Activated CD8-positive, alpha-beta T cell treated with anti-CD3 and anti-CD28 coated beads, Interleukin-2, amount 10 ng/mL, durations not matched to agents 7 days and 5 days (primary cell): ENCODE results near the gene GREB1L. TPM values are rescaled to one million over a fixed set of nuclear protein-coding genes. Genes with fewer than 3 reads are reported as not detected.
A peak's percentile ranks its signal among the peaks of the same experiment; 100 is the strongest.

Experiments
- ATAC-seq: fragments of 150-1000 bp; cut with Tn5 transposase; one replicate; pipeline ENCODE4 v1.10.0; 2021; ENCODE audit warnings: moderate library complexity
- CTCF ChIA-PET: fragments of 350-600 bp; sonication (Branson Sonifier 250); formaldehyde crosslinking; loops from one replicate; lab custom pipeline; 2021; ENCODE audit warnings: antibody characterized with exemption; lab: Charles Lee
- POLR2A ChIA-PET: fragments of 350-600 bp; sonication (Branson Sonifier 250); formaldehyde crosslinking; loops from one replicate; lab custom pipeline; 2021; ENCODE audit warnings: antibody characterized with exemption; lab: Charles Lee
- DNase-seq: peaks from one replicate; pipeline ENCODE4 v3.0.0-alpha.2; 2020
- H3K27ac Mint-ChIP-seq: one replicate; pipeline ENCODE4 v1.8.0; 2021; ENCODE audit warnings: mild to moderate bottlenecking, mixed read lengths
- H3K27me3 Mint-ChIP-seq: one replicate; pipeline ENCODE4 v1.8.0; 2021; ENCODE audit warnings: low read depth, mixed read lengths
- H3K36me3 Mint-ChIP-seq: one replicate; pipeline ENCODE4 v1.8.0; 2021; ENCODE audit warnings: low read depth, mixed read lengths
- H3K4me1 Mint-ChIP-seq: one replicate; pipeline ENCODE4 v1.8.0; 2021; ENCODE audit warnings: low read depth, mixed read lengths
- H3K4me3 Mint-ChIP-seq: one replicate; pipeline ENCODE4 v1.8.0; 2021; ENCODE audit warnings: mild to moderate bottlenecking, mixed read lengths
- H3K9me3 Mint-ChIP-seq: one replicate; pipeline ENCODE4 v1.8.0; 2022; ENCODE audit warnings: mixed read lengths; ENCODE audit not compliant: insufficient read depth
- total RNA-seq, 2 experiments: library from RNA; stranded (reverse); gene quantifications; one replicate each; pipeline ENCODE4 v1.2.3, GENCODE V29; 2021

The GREB1L gene
- total RNA-seq, 2 experiments from 2014 or later = not detected

DNA sequence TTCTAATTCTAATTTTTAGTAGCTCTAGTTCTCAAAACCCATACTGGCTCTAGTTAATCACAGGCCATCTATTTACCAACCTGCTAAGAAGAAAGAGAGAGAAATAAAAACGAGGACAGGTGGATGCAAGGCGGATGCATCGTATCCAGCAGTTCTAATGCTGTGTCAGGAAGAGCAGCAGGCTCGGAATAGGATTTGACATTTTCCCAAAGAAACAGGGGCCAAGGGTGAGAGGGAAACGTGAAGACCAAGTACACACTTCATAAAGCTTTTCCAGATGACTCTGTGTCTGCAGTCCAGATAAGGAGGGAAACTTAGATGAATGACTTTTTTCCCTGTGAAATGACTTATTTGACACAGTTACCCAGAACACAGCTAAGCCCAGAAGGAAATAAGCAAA is 241.0 kb downstream of the GREB1L start:
- DNase-seq (no peak), ATAC-seq (no peak)
- ChIA-PET CTCF (no interaction called here), POLR2A (no interaction called here)
- Mint-ChIP-seq H3K27me3 (peaks cover 3% of the 10 kb centered on the region), H3K27ac (no peak overlapping the region), H3K4me1 (no peaks in the 10 kb centered on the region), H3K9me3 (no peaks in the 10 kb centered on the region), H3K4me3 (no peak overlapping the region), H3K36me3 (no peaks in the 10 kb centered on the region)

DNA sequence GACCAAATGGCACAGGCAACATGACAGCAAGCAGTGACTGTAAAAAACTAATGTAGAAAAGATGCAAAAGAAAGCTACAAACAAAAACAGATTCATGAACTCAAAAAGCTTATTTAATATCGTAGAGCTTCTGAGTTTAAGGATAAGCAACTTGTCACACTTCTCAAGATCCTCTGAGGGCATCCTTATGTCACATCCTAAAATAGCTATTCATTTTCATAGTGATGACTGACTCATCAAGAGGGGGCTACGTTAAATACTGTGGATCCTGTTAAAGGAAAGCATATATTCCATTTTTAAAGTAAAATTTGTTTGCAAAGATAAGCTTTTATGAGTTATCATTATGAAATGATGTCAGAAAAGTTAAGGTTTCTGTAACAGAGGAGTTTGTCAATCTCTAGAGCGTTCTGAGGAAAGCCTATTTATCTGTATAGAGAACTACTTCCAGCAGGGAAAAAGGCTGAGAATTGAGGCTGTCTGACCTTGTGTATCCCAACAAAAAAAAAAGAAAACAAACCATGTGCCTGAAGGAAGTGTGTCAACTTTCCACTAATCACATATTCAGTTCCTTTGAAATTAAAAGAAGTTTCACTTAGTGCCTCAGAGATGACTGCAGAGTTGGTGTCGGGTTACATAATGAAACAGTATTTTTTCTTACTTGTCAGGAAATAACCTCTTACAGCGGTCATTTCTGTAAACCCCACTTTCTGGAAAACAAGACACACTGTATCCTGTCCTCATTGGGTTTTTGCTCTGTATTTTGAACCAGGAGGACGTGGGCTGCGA is 243.0 kb downstream of the GREB1L start:
- Mint-ChIP-seq H3K27me3 (peaks cover 3% of the 10 kb centered on the region), H3K4me1 (no peaks in the 10 kb centered on the region), H3K36me3 (no peaks in the 10 kb centered on the region), H3K4me3 (no peak overlapping the region), H3K9me3 (no peaks in the 10 kb centered on the region), H3K27ac (no peak overlapping the region)
- POLR2A ChIA-PET = no interaction called here
- no peak for DNase-seq
- no peak for ATAC-seq
- CTCF ChIA-PET = no interaction called here

DNA sequence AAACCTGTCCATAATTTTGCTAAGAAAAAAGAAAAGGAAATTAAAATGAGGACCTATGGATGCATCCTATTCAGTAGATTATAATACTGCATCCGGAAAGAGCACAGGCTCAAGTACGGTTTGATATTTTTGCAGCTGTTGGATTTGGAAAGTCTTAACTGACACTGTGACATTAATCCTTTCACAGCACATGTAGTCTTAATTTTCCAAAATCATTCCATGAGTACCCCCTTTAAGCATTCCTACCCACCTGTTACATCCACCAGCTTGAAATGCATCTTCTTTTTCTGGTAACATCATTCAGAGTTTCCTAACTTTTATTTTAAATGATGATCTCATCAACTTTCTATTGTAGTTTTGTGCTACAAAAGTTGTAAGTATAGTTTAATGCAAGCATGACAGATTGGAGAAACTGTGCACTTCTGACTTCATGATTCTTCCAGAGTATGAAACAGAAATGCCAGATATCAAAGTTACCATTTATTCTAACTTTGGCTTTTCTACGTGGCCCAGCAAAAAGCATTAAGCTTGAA is 244.9 kb downstream of the GREB1L start:
- DNase-seq (no peak), ATAC-seq (no peak)
- no peak overlapping the region for H3K27ac Mint-ChIP-seq
- ChIA-PET CTCF (interaction anchor here (1.7 kb wide), 1 partner anchor 114 kb away, joined by 5 read pairs; the partner anchor contains the start of gene ESCO1), POLR2A (no interaction called here)
- H3K4me3 Mint-ChIP-seq = no peak overlapping the region
- no peaks in the 10 kb centered on the region for H3K27me3 Mint-ChIP-seq
- H3K9me3 Mint-ChIP-seq = no peaks in the 10 kb centered on the region
- H3K4me1 Mint-ChIP-seq = no peaks in the 10 kb centered on the region
- H3K36me3 Mint-ChIP-seq = no peaks in the 10 kb centered on the region

DNA sequence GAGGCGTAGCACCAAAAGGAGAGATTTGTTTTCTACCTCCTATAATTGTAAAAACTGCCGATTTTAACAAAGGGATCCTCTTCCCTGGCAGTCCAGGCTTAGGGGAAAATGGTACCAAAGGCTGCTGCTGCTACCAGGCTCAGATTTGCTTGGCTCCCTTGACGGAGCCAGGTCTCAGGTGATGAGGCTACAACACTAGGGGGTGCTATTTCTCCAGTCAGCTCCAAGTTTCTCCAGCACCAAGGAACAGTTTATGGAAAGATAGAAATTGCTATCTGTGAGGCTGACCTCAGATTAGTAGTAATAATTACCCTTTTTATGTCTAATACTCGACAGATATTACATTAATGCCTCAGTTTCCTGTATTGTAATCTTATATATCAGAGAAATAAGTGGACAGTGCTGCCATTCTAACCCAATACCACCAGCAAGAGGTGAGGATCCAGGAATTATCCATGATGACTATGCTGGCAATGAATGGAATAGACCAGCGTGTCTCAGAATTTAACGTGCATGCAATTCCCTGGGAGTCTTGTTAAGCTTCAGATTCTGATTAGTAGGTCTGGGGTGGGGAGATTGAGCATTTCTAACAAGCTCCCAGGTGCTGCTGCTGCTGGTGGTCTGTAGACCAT is 247.2 kb downstream of the GREB1L start:
- no peak overlapping the region for H3K4me3 Mint-ChIP-seq
- no peaks in the 10 kb centered on the region for H3K9me3 Mint-ChIP-seq
- DNase-seq (peak; percentile 54), ATAC-seq (peak; percentile 68)
- H3K4me1 Mint-ChIP-seq = no peaks in the 10 kb centered on the region
- ChIA-PET CTCF (interaction anchor here (0.9 to 1.7 kb wide), 8 partner anchors 13 to 466 kb away, joined by 3 to 6 read pairs (median 4); partner anchors contain the start of gene ESCO1), POLR2A (no interaction called here)
- H3K27me3 Mint-ChIP-seq = no peaks in the 10 kb centered on the region
- H3K27ac Mint-ChIP-seq = no peak overlapping the region
- no peaks in the 10 kb centered on the region for H3K36me3 Mint-ChIP-seq

DNA sequence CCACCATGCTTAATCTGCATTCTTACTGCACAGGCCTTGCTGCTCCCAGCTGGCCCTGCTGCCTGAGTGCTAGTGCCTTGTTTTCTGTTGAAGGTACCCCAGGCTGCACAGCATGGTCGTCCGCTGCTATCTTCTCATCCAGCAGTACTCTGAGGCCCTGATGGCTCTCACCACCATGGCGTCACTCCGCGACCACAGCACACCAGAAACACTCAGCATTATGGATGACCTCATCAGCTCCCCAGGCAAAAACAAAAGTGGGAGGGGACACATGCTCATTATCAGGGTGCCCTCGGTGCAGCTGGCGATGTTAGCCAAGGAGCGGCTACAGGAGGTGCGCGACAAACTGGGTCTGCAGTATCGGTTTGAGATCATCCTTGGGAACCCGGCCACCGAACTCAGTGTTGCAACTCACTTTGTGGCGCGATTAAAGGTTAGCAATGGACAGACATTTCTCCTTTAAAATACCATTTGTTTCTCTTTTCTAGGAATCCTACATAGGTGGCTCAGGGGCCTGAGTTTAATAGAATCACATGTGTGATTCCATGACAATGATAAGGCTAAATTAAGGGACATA is 248.0 kb downstream of the GREB1L start:
- no peaks in the 10 kb centered on the region for H3K27me3 Mint-ChIP-seq
- no peak for DNase-seq
- H3K27ac Mint-ChIP-seq = no peak overlapping the region
- ChIA-PET CTCF (interaction anchor here (0.9 to 1.7 kb wide), 7 partner anchors 13 to 465 kb away, joined by 3 to 6 read pairs (median 4); partner anchors contain the start of gene ESCO1), POLR2A (no interaction called here)
- H3K4me3 Mint-ChIP-seq = no peak overlapping the region
- no peaks in the 10 kb centered on the region for H3K9me3 Mint-ChIP-seq
- no peak for ATAC-seq
- H3K4me1 Mint-ChIP-seq = no peaks in the 10 kb centered on the region
- H3K36me3 Mint-ChIP-seq = no peaks in the 10 kb centered on the region

DNA sequence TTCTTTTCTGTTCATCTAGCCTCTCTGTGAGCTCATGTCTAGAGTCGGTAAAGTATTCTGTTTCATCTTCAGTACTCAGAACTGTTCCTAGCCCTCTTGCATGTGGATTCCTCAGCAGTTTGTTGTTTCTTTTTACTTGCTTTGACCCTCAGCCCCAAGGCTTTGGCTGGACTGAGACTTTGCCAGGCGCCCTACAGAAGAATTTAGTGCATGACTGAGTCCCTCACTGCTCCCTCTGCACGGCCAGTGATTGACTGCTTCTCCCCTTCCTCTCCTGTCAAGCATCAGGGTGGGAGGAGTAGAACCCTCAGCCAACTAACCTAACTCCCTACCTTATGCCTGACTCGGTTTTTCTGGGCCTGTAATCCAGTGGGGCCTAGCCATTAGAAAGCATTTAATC is 248.7 kb downstream of the GREB1L start:
- DNase-seq (no peak), ATAC-seq (no peak)
- no peak overlapping the region for H3K27ac Mint-ChIP-seq
- CTCF ChIA-PET = interaction anchor here (1.3 kb wide), 1 partner anchor 360 kb away, joined by 3 read pairs; no protein-coding TSS in a partner anchor
- H3K4me1 Mint-ChIP-seq = no peaks in the 10 kb centered on the region
- no peaks in the 10 kb centered on the region for H3K36me3 Mint-ChIP-seq
- no peaks in the 10 kb centered on the region for H3K9me3 Mint-ChIP-seq
- no peak overlapping the region for H3K4me3 Mint-ChIP-seq
- no peaks in the 10 kb centered on the region for H3K27me3 Mint-ChIP-seq
- POLR2A ChIA-PET = no interaction called here

DNA sequence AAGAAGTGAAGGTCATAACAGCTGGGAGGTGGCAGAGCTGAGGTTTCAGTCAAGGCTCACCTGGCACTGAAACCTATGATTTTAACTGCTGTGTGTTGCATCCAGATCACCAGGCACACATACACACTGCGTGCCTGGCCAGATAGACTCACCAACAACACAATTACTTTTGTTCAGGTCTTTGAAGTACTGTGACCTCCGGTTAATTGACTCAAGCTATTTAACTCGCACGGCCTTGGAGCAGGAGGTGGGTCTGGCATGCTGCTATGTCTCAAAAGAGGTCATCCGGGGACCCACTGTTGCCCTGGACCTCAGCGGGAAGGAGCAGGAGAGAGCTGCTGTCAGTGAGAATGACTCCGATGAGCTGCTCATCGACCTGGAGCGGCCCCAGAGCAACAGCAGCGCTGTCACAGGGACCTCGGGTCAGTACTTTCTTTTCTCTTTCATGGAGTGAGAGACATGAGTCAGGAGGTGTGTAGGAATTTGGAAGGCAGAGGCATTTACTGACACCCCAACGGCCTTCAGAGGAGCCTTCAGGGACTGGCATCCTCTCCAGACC is 254.3 kb downstream of the GREB1L start:
- Mint-ChIP-seq H3K27ac (no peak overlapping the region), H3K4me1 (no peaks in the 10 kb centered on the region), H3K27me3 (peaks cover 2% of the 10 kb centered on the region), H3K4me3 (no peak overlapping the region), H3K9me3 (no peaks in the 10 kb centered on the region), H3K36me3 (no peaks in the 10 kb centered on the region)
- ChIA-PET CTCF (interaction anchor here (1.3 kb wide), 1 partner anchor 104 kb away, joined by 3 read pairs; the partner anchor contains the start of gene ESCO1), POLR2A (no interaction called here)
- ATAC-seq (no peak), DNase-seq (no peak)

DNA sequence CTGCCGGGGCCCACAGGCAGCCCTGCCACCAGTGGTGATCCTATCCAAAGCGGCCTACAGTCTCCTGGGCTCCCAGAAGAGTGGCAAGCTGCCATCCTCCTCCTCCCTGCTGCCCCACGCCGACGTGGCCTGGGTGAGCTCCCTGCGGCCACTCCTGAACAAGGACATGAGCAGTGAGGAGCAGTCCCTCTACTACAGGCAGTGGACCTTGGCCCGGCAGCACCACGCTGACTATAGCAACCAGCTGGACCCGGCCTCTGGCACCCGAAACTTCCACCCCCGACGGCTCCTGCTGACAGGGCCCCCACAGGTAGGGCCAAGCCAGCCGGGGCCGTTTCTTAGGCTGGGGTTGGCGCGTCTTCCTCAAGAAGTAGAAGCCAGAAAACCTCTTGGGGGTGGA is 258.0 kb downstream of the GREB1L start:
- no peaks in the 10 kb centered on the region for H3K36me3 Mint-ChIP-seq
- peaks cover 4% of the 10 kb centered on the region for H3K4me1 Mint-ChIP-seq
- DNase-seq = no peak
- H3K4me3 Mint-ChIP-seq = no peak overlapping the region
- no peak for ATAC-seq
- H3K9me3 Mint-ChIP-seq = no peaks in the 10 kb centered on the region
- H3K27me3 Mint-ChIP-seq = peaks cover 2% of the 10 kb centered on the region
- ChIA-PET POLR2A (no interaction called here), CTCF (no interaction called here)
- no peak overlapping the region for H3K27ac Mint-ChIP-seq

DNA sequence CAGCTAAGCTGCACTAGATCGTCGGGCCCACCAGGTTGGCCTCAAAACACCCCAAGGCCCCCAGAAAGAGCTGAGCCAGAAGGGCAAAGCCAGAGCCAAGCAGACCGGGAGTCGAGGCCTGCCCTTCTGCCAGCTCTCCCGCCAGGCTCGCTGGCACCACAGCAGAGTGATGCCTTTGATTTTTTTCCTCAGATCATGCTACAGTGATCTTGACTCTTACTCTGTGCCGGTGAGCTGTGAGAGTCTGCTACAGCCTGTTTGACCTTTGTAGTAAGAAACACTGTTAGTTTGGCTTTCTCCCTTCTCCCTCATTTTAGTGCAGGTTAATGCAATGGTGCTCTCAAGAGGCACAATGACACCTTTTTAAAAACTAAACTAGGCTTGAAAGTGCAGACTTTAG is 260.6 kb downstream of the GREB1L start:
- H3K9me3 Mint-ChIP-seq = no peaks in the 10 kb centered on the region
- H3K27ac Mint-ChIP-seq = no peak overlapping the region
- ATAC-seq (no peak), DNase-seq (no peak)
- POLR2A ChIA-PET = no interaction called here
- H3K4me3 Mint-ChIP-seq = no peak overlapping the region
- H3K36me3 Mint-ChIP-seq = no peaks in the 10 kb centered on the region
- no peaks in the 10 kb centered on the region for H3K27me3 Mint-ChIP-seq
- CTCF ChIA-PET = interaction anchor here (1.4 kb wide), 1 partner anchor 13 kb away, joined by 5 read pairs; no protein-coding TSS in a partner anchor
- H3K4me1 Mint-ChIP-seq = peaks cover 4% of the 10 kb centered on the region

DNA sequence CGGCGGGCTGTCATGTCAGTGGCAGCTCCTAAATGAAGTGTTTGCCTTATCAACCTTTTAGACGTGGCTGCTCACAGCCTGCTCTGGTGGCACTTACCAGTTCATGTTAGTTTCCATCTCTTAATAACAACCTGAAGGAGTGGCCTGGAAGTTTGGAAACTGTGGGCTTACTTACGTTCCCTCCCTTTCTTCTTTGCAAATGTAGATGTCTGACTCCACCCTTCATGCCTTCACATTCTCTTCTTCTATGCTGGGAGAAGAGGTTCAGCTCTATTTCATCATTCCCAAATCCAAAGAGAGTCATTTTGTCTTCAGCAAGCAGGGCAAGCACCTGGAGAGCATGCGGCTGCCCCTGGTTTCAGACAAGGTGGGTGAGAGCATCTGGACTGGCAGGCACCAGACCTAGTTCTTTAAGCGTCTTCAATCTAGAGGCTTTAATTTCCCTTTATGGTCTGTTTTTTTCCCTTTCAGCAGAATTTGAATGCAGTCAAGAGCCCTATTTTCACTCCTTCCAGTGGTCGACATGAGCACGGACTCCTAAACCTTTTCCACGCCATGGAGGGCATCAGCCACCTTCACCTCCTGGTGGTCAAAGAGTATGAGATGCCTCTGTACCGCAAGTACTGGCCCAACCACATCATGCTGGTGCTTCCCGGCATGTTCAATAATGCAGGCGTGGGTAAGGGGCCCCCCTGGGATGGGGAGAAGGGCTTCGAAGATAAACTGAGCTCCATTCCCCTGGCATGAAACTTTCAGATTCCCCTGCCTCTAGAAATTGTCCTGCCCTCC is 266.1 kb downstream of the GREB1L start:
- no peak overlapping the region for H3K4me3 Mint-ChIP-seq
- no peaks in the 10 kb centered on the region for H3K27me3 Mint-ChIP-seq
- H3K36me3 Mint-ChIP-seq = no peaks in the 10 kb centered on the region
- H3K4me1 Mint-ChIP-seq = no peaks in the 10 kb centered on the region
- no peaks in the 10 kb centered on the region for H3K9me3 Mint-ChIP-seq
- no peak overlapping the region for H3K27ac Mint-ChIP-seq
- DNase-seq = no peak
- ATAC-seq = no peak
- POLR2A ChIA-PET = no interaction called here
- CTCF ChIA-PET = interaction anchor here (1.0 kb wide), 1 partner anchor 15 kb away, joined by 5 read pairs; no protein-coding TSS in a partner anchor

DNA sequence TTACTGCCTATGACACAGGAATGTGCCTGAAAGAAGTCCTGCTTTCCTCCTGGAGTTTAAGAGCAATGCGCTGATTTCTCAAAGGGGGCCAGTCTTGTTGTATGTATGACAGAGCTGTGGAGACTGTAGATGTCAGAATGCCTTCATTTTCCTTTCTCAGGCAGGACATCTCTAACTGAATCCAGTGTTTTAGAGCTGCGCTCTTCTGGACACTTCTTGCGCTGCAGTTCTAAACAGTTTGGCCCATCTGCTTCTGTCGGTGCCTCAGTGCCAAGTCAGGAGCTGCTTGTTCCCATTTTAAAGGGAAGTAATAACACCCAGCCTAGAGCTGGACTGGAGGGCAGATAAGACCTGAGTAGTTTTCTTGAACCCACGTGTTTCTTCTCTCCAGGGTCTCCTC is 267.0 kb downstream of the GREB1L start:
- Mint-ChIP-seq H3K36me3 (peaks cover 2% of the 10 kb centered on the region), H3K4me1 (no peaks in the 10 kb centered on the region), H3K27me3 (no peaks in the 10 kb centered on the region), H3K9me3 (no peaks in the 10 kb centered on the region), H3K4me3 (no peak overlapping the region), H3K27ac (no peak overlapping the region)
- POLR2A ChIA-PET = no interaction called here
- no peak for DNase-seq
- CTCF ChIA-PET = interaction anchor here (1.0 to 1.5 kb wide), 3 partner anchors 16 to 91 kb away, joined by 4 to 7 read pairs (median 5); partner anchors contain the start of gene ESCO1
- ATAC-seq = no peak
